Measurements from ENCODE around the gene TAOK2. TPM values are rescaled to one million over a fixed set of nuclear protein-coding genes. Genes with fewer than 3 reads are reported as not detected.

Gene TAOK2
- total RNA-seq, 4 donors from 2014 or later: 15.9 to 31.0 (median 22.1) TPM

DNA sequence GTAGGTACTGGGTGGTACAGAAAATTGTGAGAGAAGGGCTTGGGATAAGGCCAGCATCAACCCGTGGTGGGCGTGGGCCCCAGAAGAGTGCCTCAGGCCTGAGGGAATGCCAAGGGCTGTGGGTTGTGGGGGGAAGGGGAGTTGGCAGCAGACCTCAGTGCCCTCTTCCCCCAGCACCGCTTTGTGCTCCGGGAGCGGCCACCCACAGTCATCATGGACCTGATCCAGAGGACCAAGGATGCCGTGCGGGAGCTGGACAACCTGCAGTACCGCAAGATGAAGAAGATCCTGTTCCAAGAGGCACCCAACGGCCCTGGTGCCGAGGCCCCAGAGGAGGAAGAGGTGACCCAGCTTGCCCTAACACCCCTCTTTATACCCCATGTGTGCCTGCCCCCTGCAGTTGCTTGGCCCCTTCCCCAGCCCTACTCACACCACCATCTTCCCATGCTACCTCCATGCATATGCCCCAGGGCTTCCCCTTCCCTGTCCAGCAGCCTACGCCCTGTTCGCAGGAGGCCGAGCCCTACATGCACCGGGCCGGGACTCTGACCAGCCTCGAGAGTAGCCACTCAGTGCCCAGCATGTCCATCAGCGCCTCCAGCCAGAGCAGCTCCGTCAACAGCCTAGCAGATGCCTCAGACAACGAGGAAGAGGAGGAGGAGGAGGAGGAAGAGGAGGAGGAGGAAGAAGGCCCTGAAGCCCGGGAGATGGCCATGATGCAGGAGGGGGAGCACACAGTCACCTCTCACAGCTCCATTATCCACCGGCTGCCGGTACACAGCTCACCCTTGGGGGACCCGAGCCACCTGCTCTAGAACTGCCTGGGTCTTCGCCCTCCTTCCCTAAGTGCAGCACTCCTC lies 9.1 kb downstream of the TAOK2 start:
- ATAC-seq (no peak), DNase-seq (no peak)
- no peaks in the 10 kb centered on the region for H3K27me3 ChIP-seq
- TF ChIP-seq, protein P1, sequence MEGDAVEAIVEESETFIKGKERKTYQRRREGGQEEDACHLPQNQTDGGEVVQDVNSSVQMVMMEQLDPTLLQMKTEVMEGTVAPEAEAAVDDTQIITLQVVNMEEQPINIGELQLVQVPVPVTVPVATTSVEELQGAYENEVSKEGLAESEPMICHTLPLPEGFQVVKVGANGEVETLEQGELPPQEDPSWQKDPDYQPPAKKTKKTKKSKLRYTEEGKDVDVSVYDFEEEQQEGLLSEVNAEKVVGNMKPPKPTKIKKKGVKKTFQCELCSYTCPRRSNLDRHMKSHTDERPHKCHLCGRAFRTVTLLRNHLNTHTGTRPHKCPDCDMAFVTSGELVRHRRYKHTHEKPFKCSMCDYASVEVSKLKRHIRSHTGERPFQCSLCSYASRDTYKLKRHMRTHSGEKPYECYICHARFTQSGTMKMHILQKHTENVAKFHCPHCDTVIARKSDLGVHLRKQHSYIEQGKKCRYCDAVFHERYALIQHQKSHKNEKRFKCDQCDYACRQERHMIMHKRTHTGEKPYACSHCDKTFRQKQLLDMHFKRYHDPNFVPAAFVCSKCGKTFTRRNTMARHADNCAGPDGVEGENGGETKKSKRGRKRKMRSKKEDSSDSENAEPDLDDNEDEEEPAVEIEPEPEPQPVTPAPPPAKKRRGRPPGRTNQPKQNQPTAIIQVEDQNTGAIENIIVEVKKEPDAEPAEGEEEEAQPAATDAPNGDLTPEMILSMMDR (IDR thresholded peaks at IDR 0.05 in 4 of 5, conservative IDR thresholded peaks at IDR 0.05 in 1 of 5): no peak
- no peak for TF ChIP-seq POLR2A (IDR thresholded peaks at IDR 0.05)
- intact Hi-C loops (cut with DNase I; ENCODE audit: low total_unique reads): no loop called here
- H3K4me3 ChIP-seq: no peak overlapping the region
- peaks cover 0 to 99% of the 10 kb centered on the region in 2 donors for H3K36me3 ChIP-seq
- H3K27ac ChIP-seq: no peak overlapping the region
- peaks cover 0 to 3% of the 10 kb centered on the region in 2 donors for H3K4me1 ChIP-seq
- in situ Hi-C loops (cut with MboI; ENCODE audit: low sequenced_read_pairs in 4 of 4): no loop called here
- no peaks in the 10 kb centered on the region for H3K9me3 ChIP-seq

DNA sequence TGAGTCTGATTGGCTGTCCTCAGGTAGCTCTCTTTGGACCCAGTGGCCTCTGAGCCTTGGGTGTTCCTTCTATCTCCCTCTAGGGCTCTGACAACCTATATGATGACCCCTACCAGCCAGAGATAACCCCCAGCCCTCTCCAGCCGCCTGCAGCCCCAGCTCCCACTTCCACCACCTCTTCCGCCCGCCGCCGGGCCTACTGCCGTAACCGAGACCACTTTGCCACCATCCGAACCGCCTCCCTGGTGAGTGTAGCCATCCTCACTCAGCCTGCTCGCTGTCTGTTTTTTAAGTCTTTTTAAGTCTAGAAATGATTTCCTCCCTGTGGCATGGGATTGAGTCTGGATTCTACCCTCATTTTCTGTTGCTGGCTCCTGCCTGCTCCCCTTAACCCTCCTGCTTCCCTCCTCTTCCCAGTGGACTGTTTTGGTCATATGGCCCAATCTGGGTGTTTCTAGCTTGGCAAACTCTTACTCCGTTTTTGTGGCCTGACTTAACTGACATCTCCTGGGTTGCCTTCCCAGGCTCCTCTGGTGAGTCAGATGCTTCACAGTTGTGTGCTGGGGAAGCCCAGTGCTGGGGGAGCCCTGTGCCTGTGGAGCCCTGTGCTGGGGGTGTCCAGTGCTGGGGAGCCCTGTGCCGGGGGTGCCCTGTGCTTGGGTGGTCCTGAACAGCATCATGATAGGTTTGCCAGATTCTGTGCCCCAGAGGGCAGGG lies 9.9 kb downstream of the TAOK2 start:
- ATAC-seq (no peak), DNase-seq (no peak)
- intact Hi-C loops (cut with DNase I; ENCODE audit: low total_unique reads) (no loop called here), in situ Hi-C loops (cut with MboI; ENCODE audit: low sequenced_read_pairs in 4 of 4) (no loop called here)
- Histone ChIP-seq H3K36me3 (peaks cover 0 to 100% of the 10 kb centered on the region in 2 donors), H3K4me3 (no peak overlapping the region), H3K4me1 (peaks cover 0 to 3% of the 10 kb centered on the region in 2 donors), H3K27me3 (no peaks in the 10 kb centered on the region), H3K9me3 (no peaks in the 10 kb centered on the region), H3K27ac (no peak overlapping the region)
- TF ChIP-seq, protein P1 (IDR thresholded peaks at IDR 0.05 in 4 of 5, conservative IDR thresholded peaks at IDR 0.05 in 1 of 5): no peak
- no peak for TF ChIP-seq POLR2A (IDR thresholded peaks at IDR 0.05)

DNA sequence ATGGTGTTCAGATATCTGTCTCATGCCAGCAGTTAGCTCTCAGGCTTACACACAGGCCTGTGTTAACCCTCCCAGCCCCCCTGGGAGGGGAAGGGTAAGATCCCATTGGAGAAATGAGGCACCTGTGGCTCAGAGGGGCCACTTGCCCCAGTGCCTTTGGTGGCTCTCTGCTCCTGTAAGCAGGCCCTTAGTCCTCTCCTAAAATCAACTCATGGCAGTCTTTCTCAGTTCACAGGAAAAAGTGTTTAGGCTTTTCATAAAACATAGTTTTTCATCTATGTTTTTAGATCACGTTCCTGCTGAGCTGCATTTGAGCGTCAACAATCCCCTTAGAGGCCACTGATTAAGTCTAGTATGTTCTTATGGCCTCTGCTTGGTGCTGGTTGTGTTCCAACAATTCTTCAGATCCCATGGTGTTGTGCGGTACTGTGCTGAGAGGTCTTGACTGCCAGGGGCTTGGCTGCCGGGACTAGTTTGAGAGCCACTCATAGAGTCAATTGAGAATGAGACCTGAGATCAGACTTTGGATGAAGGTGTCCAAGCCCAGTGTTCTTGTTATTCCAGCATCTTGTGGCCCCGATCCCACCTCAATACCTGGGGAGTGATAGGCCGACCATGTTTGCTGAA lies 10.6 kb downstream of the TAOK2 start:
- H3K27ac ChIP-seq: peak overlapping the region in 3 of 4 donors; percentile 15 to 37 (median 18)
- in situ Hi-C loops (cut with MboI; ENCODE audit: low sequenced_read_pairs in 4 of 4): no loop called here
- TF ChIP-seq, protein P1 (IDR thresholded peaks at IDR 0.05 in 4 of 5, conservative IDR thresholded peaks at IDR 0.05 in 1 of 5): no peak
- TF ChIP-seq POLR2A (IDR thresholded peaks at IDR 0.05): no peak
- no peak for ATAC-seq
- H3K9me3 ChIP-seq: no peaks in the 10 kb centered on the region
- no peaks in the 10 kb centered on the region for H3K27me3 ChIP-seq
- H3K36me3 ChIP-seq: peaks cover 0 to 100% of the 10 kb centered on the region in 2 donors
- no peak for DNase-seq
- peaks cover 0 to 3% of the 10 kb centered on the region in 2 donors for H3K4me1 ChIP-seq
- H3K4me3 ChIP-seq: no peak overlapping the region
- intact Hi-C loops (cut with DNase I; ENCODE audit: low total_unique reads): no loop called here

DNA sequence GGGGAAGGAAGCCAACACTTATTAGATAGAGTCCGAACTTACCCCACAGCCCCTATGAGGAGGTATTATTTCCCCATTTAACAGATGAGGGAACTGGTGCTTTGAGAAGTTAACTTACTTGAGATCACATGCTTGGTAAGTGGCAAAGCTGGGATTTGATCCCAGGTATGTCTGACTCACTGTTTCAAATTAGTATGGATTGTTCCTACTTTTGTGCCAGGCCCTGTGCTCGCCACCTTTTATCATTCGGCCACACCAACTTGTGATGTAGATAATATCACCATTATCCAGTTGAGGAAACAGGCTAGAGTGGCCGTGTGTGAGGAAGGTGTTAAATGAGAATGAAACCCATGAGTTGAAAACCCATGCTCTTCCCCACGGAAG lies 11.1 kb downstream of the TAOK2 start:
- DNase-seq: no peak
- Histone ChIP-seq H3K36me3 (peaks cover 0 to 100% of the 10 kb centered on the region in 2 donors), H3K4me1 (peaks cover 0 to 3% of the 10 kb centered on the region in 2 donors), H3K9me3 (no peaks in the 10 kb centered on the region), H3K27ac (peak overlapping the region in 2 of 4 donors; percentile 33 to 37), H3K4me3 (no peak overlapping the region), H3K27me3 (no peaks in the 10 kb centered on the region)
- in situ Hi-C loops (cut with MboI; ENCODE audit: low sequenced_read_pairs in 4 of 4) (no loop called here), intact Hi-C loops (cut with DNase I; ENCODE audit: low total_unique reads) (no loop called here)
- TF ChIP-seq POLR2A (IDR thresholded peaks at IDR 0.05): no peak
- TF ChIP-seq, protein P1 (IDR thresholded peaks at IDR 0.05 in 4 of 5, conservative IDR thresholded peaks at IDR 0.05 in 1 of 5): no peak
- no peak for ATAC-seq

All from gastrocnemius medialis (tissue), 4 donors.